ENCODE data around the gene WAC. TPM values are rescaled to one million over a fixed set of nuclear protein-coding genes. Genes with fewer than 3 reads are reported as not detected.

WAC gene
- total RNA-seq, 1 experiment from 2014 or later: 196 TPM

GRCh38 chr10:28495084-28495483 lies 37.8 kb upstream of the WAC start:
- no peaks in the 10 kb centered on the region for H3K27me3 Mint-ChIP-seq (ENCODE audit: insufficient read depth, unreplicated experiment)
- H3K36me3 Mint-ChIP-seq (ENCODE audit: insufficient read depth, unreplicated experiment): peaks cover 14% of the 10 kb centered on the region
- H3K4me1 Mint-ChIP-seq (ENCODE audit: low read depth, unreplicated experiment): peaks cover 42% of the 10 kb centered on the region
- Histone ChIP-seq H3K4me1 (peaks cover 54% of the 10 kb centered on the region), H3K36me3 (ENCODE audit: control insufficient read depth, insufficient read depth, low read length) (0 out of 2 replicates have a peak, but pooled peaks cover 2% of the 10 kb centered on the region), H3K4me3 (ENCODE audit: low read depth, low read length) (no peak overlapping the region), H3K9me3 (no peaks in the 10 kb centered on the region), H3K27me3 (replicated peaks; ENCODE audit: control insufficient read depth, insufficient read depth, low read length) (no peaks in the 10 kb centered on the region)
- no peak for DNase-seq
- no peak overlapping the region for H3K4me3 Mint-ChIP-seq (ENCODE audit: unreplicated experiment)
- intact Hi-C loops (cut with micrococcal nuclease; ENCODE audit: unreplicated experiment): loop anchor here (10.0 kb wide), 1 partner anchor 220 kb away; no protein-coding TSS in a partner anchor
- TF ChIP-seq CTCF (IDR thresholded peaks at IDR 0.05; ENCODE audit: insufficient read depth in 1 of 2, low read depth in 1 of 2, low read length in 1 of 2, severe bottlenecking in 1 of 2, unreplicated experiment in 1 of 2): no peak
- no TSS peak for BruUV-seq (replicated peaks)
- H3K9me3 Mint-ChIP-seq (ENCODE audit: unreplicated experiment): peaks cover 9% of the 10 kb centered on the region
- H3K27ac Mint-ChIP-seq (ENCODE audit: unreplicated experiment): no peak overlapping the region
- POLR2A ChIA-PET: no interaction called here
- CTCF ChIA-PET: interaction anchor here (0.6 kb wide), 1 partner anchor 1247 kb away, joined by 5 read pairs; no protein-coding TSS in a partner anchor

GRCh38 chr10:28496017-28496416 lies 36.9 kb upstream of the WAC start:
- 0 out of 2 replicates have a peak, but pooled peaks cover 2% of the 10 kb centered on the region for H3K36me3 ChIP-seq (ENCODE audit: control insufficient read depth, insufficient read depth, low read length)
- DNase-seq: peak in 1 of 2 experiments; percentile 19
- POLR2A ChIA-PET: interaction anchor here (1.0 kb wide), 1 partner anchor 193 kb away, joined by 4 read pairs; the partner anchor contains the start of gene MPP7
- Mint-ChIP-seq H3K9me3 (ENCODE audit: unreplicated experiment) (peaks cover 9% of the 10 kb centered on the region), H3K27ac (ENCODE audit: unreplicated experiment) (peak overlapping the region; percentile 55), H3K27me3 (ENCODE audit: insufficient read depth, unreplicated experiment) (no peaks in the 10 kb centered on the region), H3K4me1 (ENCODE audit: low read depth, unreplicated experiment) (peaks cover 47% of the 10 kb centered on the region), H3K36me3 (ENCODE audit: insufficient read depth, unreplicated experiment) (peaks cover 17% of the 10 kb centered on the region), H3K4me3 (ENCODE audit: unreplicated experiment) (peak overlapping the region; percentile 47)
- no peak overlapping the region for H3K4me3 ChIP-seq (ENCODE audit: low read depth, low read length)
- CTCF ChIA-PET: no interaction called here
- H3K9me3 ChIP-seq: no peaks in the 10 kb centered on the region
- H3K27me3 ChIP-seq (replicated peaks; ENCODE audit: control insufficient read depth, insufficient read depth, low read length): no peaks in the 10 kb centered on the region
- H3K4me1 ChIP-seq: peaks cover 63% of the 10 kb centered on the region
- intact Hi-C loops (cut with micrococcal nuclease; ENCODE audit: unreplicated experiment): loop anchor here (1.0 to 10.0 kb wide), 3 partner anchors 36 to 221 kb away; no protein-coding TSS in a partner anchor
- no peak for TF ChIP-seq CTCF (IDR thresholded peaks at IDR 0.05; ENCODE audit: insufficient read depth in 1 of 2, low read depth in 1 of 2, low read length in 1 of 2, severe bottlenecking in 1 of 2, unreplicated experiment in 1 of 2)
- no TSS peak for BruUV-seq (replicated peaks)

- Histone ChIP-seq H3K9me3 (no peaks in the 10 kb centered on the region), H3K27me3 (replicated peaks; ENCODE audit: control insufficient read depth, insufficient read depth, low read length) (no peaks in the 10 kb centered on the region), H3K36me3 (ENCODE audit: control insufficient read depth, insufficient read depth, low read length) (0 out of 2 replicates have a peak, but pooled peaks cover 2% of the 10 kb centered on the region), H3K4me1 (peaks cover 68% of the 10 kb centered on the region), H3K4me3 (ENCODE audit: low read depth, low read length) (no peak overlapping the region)
- Mint-ChIP-seq H3K4me1 (ENCODE audit: low read depth, unreplicated experiment) (peaks cover 47% of the 10 kb centered on the region), H3K4me3 (ENCODE audit: unreplicated experiment) (peak overlapping the region; percentile 47), H3K9me3 (ENCODE audit: unreplicated experiment) (peaks cover 9% of the 10 kb centered on the region), H3K27me3 (ENCODE audit: insufficient read depth, unreplicated experiment) (no peaks in the 10 kb centered on the region), H3K27ac (ENCODE audit: unreplicated experiment) (peak overlapping the region; percentile 55), H3K36me3 (ENCODE audit: insufficient read depth, unreplicated experiment) (peaks cover 13% of the 10 kb centered on the region)
- no TSS peak for BruUV-seq (replicated peaks)
- CTCF ChIA-PET: no interaction called here
- no peak for TF ChIP-seq CTCF (IDR thresholded peaks at IDR 0.05; ENCODE audit: insufficient read depth in 1 of 2, low read depth in 1 of 2, low read length in 1 of 2, severe bottlenecking in 1 of 2, unreplicated experiment in 1 of 2)
- intact Hi-C loops (cut with micrococcal nuclease; ENCODE audit: unreplicated experiment): loop anchor here (1.0 to 10.0 kb wide), 3 partner anchors 36 to 222 kb away; no protein-coding TSS in a partner anchor
- peak; percentile 79 to 82 for DNase-seq
- POLR2A ChIA-PET: interaction anchor here (1.0 kb wide), 1 partner anchor 193 kb away, joined by 4 read pairs; the partner anchor contains the start of gene MPP7
These were observed 36.4 kb upstream of the WAC start for GRCh38 chr10:28496481-28496961.

Data from Caco-2 (cell line).